Lung (tissue), 12 donors: ENCODE results near the gene MAPK6. TPM values are rescaled to one million over a fixed set of nuclear protein-coding genes. Genes with fewer than 3 reads are reported as not detected.

Experiments
- ATAC-seq: fragments of 200-7000 bp; cut with Tn5 transposase; one replicate; pipeline ENCODE4 v1.9.1; 2020; ENCODE audit warnings: moderate number of reproducible peaks; ENCODE audit not compliant: insufficient read depth, low FRiP score
- DNase-seq, 3 donors: peaks; one replicate each; pipeline ENCODE4 v3.0.0-alpha.2; 2013 to 2017
- H3K27ac ChIP-seq, 2 donors: one replicate each; pipeline ENCODE4 v1.5.1; 2013; ENCODE audit warnings: mild to moderate bottlenecking in 2 of 2, moderate library complexity in 2 of 2, control low read depth in 1 of 2, inconsistent platforms in 1 of 2, low read depth in 1 of 2, low read length in 1 of 2
- H3K27me3 ChIP-seq, 3 donors: one replicate each; pipeline ENCODE4 v1.5.1; 2013; ENCODE audit warnings: low read length in 2 of 3; ENCODE audit not compliant: control insufficient read depth in 3 of 3, insufficient read depth in 3 of 3
- H3K36me3 ChIP-seq, 4 donors: one replicate each; pipeline ENCODE4 v1.5.1; 2013; ENCODE audit warnings: low read length in 4 of 4, mild to moderate bottlenecking in 1 of 4, moderate library complexity in 1 of 4; ENCODE audit not compliant: control insufficient read depth in 4 of 4, insufficient read depth in 4 of 4
- H3K4me1 ChIP-seq, 5 donors: one replicate each; pipeline ENCODE4 v1.5.1; 2013; ENCODE audit warnings: low read length in 5 of 5, mild to moderate bottlenecking in 2 of 5, moderate library complexity in 1 of 5; ENCODE audit not compliant: control insufficient read depth in 5 of 5, insufficient read depth in 5 of 5
- H3K4me3 ChIP-seq: one replicate; pipeline ENCODE4 v1.5.1; 2013; ENCODE audit warnings: mild to moderate bottlenecking, control low read depth, moderate library complexity
- H3K9ac ChIP-seq, 2 donors: one replicate each; pipeline ENCODE4 v1.5.1; 2013; ENCODE audit warnings: low read length in 2 of 2, control low read depth in 1 of 2; ENCODE audit not compliant: insufficient read depth in 1 of 2
- H3K9me3 ChIP-seq, 4 donors: one replicate each; pipeline ENCODE4 v1.5.1; 2013; ENCODE audit warnings: low read length in 3 of 4, mild to moderate bottlenecking in 1 of 4, moderate library complexity in 1 of 4; ENCODE audit not compliant: control insufficient read depth in 4 of 4, insufficient read depth in 3 of 4
- CTCF ChIP-seq: IDR thresholded peaks from 2 replicates; pipeline ENCODE4 v1.5.1; 2012; ENCODE audit warnings: mild to moderate bottlenecking; ENCODE audit errors: control extremely low read depth, extremely low read depth
- WGBS, 2 donors: extraction: QIAGEN DNeasy Blood & Tissue Kit; methylation state at CpG; one replicate each; pipeline ENCODE4 v1.1.7; 2013; 5-methylcytosine and 5-hydroxymethylcytosine counted together
- polyA plus RNA-seq, 2 donors: library from polyadenylated mRNA; stranded (reverse); fragments of 200-250 nt; gene quantifications; one replicate each; pipeline ENCODE4 v1.2.1, GENCODE V29; 2013
- total RNA-seq, 2 donors: library from RNA; depleted of rRNA in 1 of 2; stranded (reverse); fragments of >200 nt in 1 of 2; gene quantifications; one replicate each; pipeline ENCODE4 v1.2.1, GENCODE V29; 2014 to 2021
- donor health status: control.
- donor health status: control.
- donor health status: Bipolar disorder and iron deficiency.
- donor health status: healthy.
- donor health status: DM: yes; HTN: yes; CAD: no.

Gene MAPK6
- total and polyA plus RNA-seq, 4 donors, result 5.4 to 39.8 (median 24.6) TPM

- H3K27ac ChIP-seq, result no peak overlapping the region
- H3K4me3 ChIP-seq, result no peak overlapping the region
- peaks cover 0 to 11% (median 0%) of the 10 kb centered on the region in 5 donors for H3K4me1 ChIP-seq
- H3K36me3 ChIP-seq, result no peaks in the 10 kb centered on the region
- no peak for ATAC-seq
- TF ChIP-seq CTCF, result no peak
- WGBS, 2 donors, result 30 to 48% methylated on average over 4 of the region's 4 CpGs
- no peak overlapping the region for H3K9ac ChIP-seq
- DNase-seq, result no peak
- H3K27me3 ChIP-seq, result no peaks in the 10 kb centered on the region
- H3K9me3 ChIP-seq, result peaks cover 0 to 4% (median under 1%) of the 10 kb centered on the region in 4 donors
Observed at GRCh38 chr15:52093167-52093538, 74.1 kb downstream of the MAPK6 start.

GRCh38 chr15:52093539-52094510 lies 74.8 kb downstream of the MAPK6 start:
- TF ChIP-seq CTCF, result no peak
- 54 to 58% methylated on average over 12 of the region's 12 CpGs for WGBS, 2 donors
- no peaks in the 10 kb centered on the region for H3K27me3 ChIP-seq
- H3K9me3 ChIP-seq, result peaks cover 0 to 4% (median under 1%) of the 10 kb centered on the region in 4 donors
- H3K27ac ChIP-seq, result no peak overlapping the region
- H3K4me3 ChIP-seq, result no peak overlapping the region
- ATAC-seq, result no peak
- peaks cover 0 to 11% (median 0%) of the 10 kb centered on the region in 5 donors for H3K4me1 ChIP-seq
- DNase-seq, result peak in 1 of 3 donors; percentile 52
- no peak overlapping the region for H3K9ac ChIP-seq
- H3K36me3 ChIP-seq, result no peaks in the 10 kb centered on the region

GRCh38 chr15:52094811-52095584 lies 76.0 kb downstream of the MAPK6 start:
- TF ChIP-seq CTCF, result no peak
- Histone ChIP-seq H3K4me3 (no peak overlapping the region), H3K36me3 (no peaks in the 10 kb centered on the region), H3K27ac (no peak overlapping the region), H3K9me3 (peaks cover 0 to 4% (median under 1%) of the 10 kb centered on the region in 4 donors), H3K9ac (no peak overlapping the region), H3K27me3 (no peaks in the 10 kb centered on the region), H3K4me1 (peaks cover 0 to 11% (median 0%) of the 10 kb centered on the region in 5 donors)
- ATAC-seq (no peak), DNase-seq (no peak)
- 93% methylated on average over 12 of the region's 12 CpGs for WGBS, 2 donors
